ENCODE data around the gene ITPKC. TPM values are rescaled to one million over a fixed set of nuclear protein-coding genes. Genes with fewer than 3 reads are reported as not detected.

Gene ITPKC
- total RNA-seq = 10 to 100 TPM in 3 of 9 donors, 1 to 10 TPM in 6; 6.9 to 27.3 (median 8.9) TPM
- polyA plus RNA-seq = 10 to 100 TPM; 13.0 to 22.7 TPM
- long read RNA-seq, donor 1, transcript ITPKC-201 (7 exons, 3,385 nt) = major isoform, 18 of 27 reads
- long read RNA-seq, donor 1, partial matches to known transcripts = 4 of 27 reads
- long read RNA-seq, donor 1, other reads (novel, unspliced or antisense) = 5 of 27 reads
- long read RNA-seq, donor 2, transcript ITPKC-201 (7 exons, 3,385 nt) = major isoform, 20 of 29 reads
- long read RNA-seq, donor 2, partial matches to known transcripts = 3 of 29 reads
- long read RNA-seq, donor 2, other reads (novel, unspliced or antisense) = 6 of 29 reads
- long read RNA-seq, donor 3, transcript ITPKC-201 (7 exons, 3,385 nt) = major isoform, 28 of 39 reads
- long read RNA-seq, donor 3, partial matches to known transcripts = 5 of 39 reads
- long read RNA-seq, donor 3, other reads (novel, unspliced or antisense) = 6 of 39 reads

- no peaks in the 10 kb centered on the region for H3K27me3 ChIP-seq
- TF ChIP-seq CTCF (IDR thresholded peaks at IDR 0.05) = peak in 6 of 12 donors; percentile 13 to 38 (median 24)
- TF ChIP-seq POLR2A (IDR thresholded peaks at IDR 0.05) = peak; percentile 53 to 74
- DNase-seq = peak; percentile 100
- H3K27ac ChIP-seq = peak within 1 kb of the TSS; percentile 95 to 99 (median 97)
- peaks cover 0 to 15% (median 8%) of the 10 kb centered on the region in 9 donors for H3K36me3 ChIP-seq
- intact Hi-C loops (cut with DNase I) = loop anchor here in 6 of 10 donors (2.0 to 10.0 kb wide), 6 partner anchors 34 to 101 kb away; partner anchors contain the start of genes ACTMAP (in 2 of the 6) and SNRPA (in 2 of the 6)
- peaks cover 5 to 77% (median 52%) of the 10 kb centered on the region in 12 donors for H3K4me1 ChIP-seq
- no peaks in the 10 kb centered on the region for H3K9me3 ChIP-seq
- H3K4me3 ChIP-seq = peak within 1 kb of the TSS; percentile 65 to 98 (median 82)
- ATAC-seq = peak; percentile 71 to 85 (median 82)
- 0 to 1% (median 1%) methylated on average over 25 to 76 of the region's 76 CpGs for WGBS, 4 donors
Observed at GRCh38 chr19:40716482-40717324, at the start of gene ITPKC, which contains the start of gene COQ8B. ITPKC (plus strand) TSS chr19:40717112; CDS start chr19:40717136, 24 bp downstream. COQ8B (minus strand) TSS chr19:40716886; CDS start chr19:40714632, 2,254 bp downstream.

GRCh38 chr19:40667602-40668001 lies 49.3 kb upstream of the ITPKC start:
- WGBS, 4 donors = 93 to 97% (median 95%) methylated on average over 12 to 14 of the region's 14 CpGs
- intact Hi-C loops (cut with DNase I) = loop anchor here in 6 of 10 donors (2.0 to 10.0 kb wide), 5 partner anchors 47 to 597 kb away; partner anchors contain the start of genes HNRNPUL1 (in 2 of the 6), COQ8B (in 1 of the 6) and ITPKC (in 1 of the 6)

GRCh38 chr19:40668991-40669614 lies 47.8 kb upstream of the ITPKC start:
- Histone ChIP-seq H3K9me3 (peaks cover 0 to 9% (median 0%) of the 10 kb centered on the region in 12 donors), H3K4me1 (peaks cover 0 to 10% (median under 1%) of the 10 kb centered on the region in 12 donors), H3K27ac (no peak overlapping the region), H3K27me3 (no peaks in the 10 kb centered on the region), H3K36me3 (peaks cover 0 to 71% (median 66%) of the 10 kb centered on the region in 9 donors), H3K4me3 (no peak overlapping the region)
- TF ChIP-seq POLR2A (IDR thresholded peaks at IDR 0.05) (no peak), CTCF (IDR thresholded peaks at IDR 0.05) (no peak)
- DNase-seq (no peak), ATAC-seq (no peak)
- WGBS, 4 donors = 95 to 97% (median 96%) methylated on average over 7 of the region's 7 CpGs
- intact Hi-C loops (cut with DNase I) = loop anchor here in 5 of 10 donors (10.0 kb wide), 4 partner anchors 46 to 596 kb away; partner anchors contain the start of genes HNRNPUL1 (in 2 of the 5), COQ8B (in 1 of the 5) and ITPKC (in 1 of the 5)

More at GRCh38 chr19:40667602-40668001, 49.3 kb upstream of the ITPKC start:
- no peak for ATAC-seq
- no peaks in the 10 kb centered on the region for H3K27me3 ChIP-seq
- peaks cover 0 to 21% (median 8%) of the 10 kb centered on the region in 12 donors for H3K4me1 ChIP-seq
- peaks cover 0 to 9% (median 0%) of the 10 kb centered on the region in 12 donors for H3K9me3 ChIP-seq
- H3K36me3 ChIP-seq = peaks cover 0 to 56% (median 51%) of the 10 kb centered on the region in 9 donors
- no peak overlapping the region for H3K4me3 ChIP-seq
- TF ChIP-seq POLR2A (IDR thresholded peaks at IDR 0.05) (no peak), CTCF (IDR thresholded peaks at IDR 0.05) (no peak)
- no peak overlapping the region for H3K27ac ChIP-seq
- no peak for DNase-seq
